GM19025 (cell line): ENCODE data around the gene TIMM44.
"Not testable (repeated sequence)": the region's sequence is repeated elsewhere in the genome, so short reads cannot be mapped to it uniquely, and the experiment has no call there.

Experiments
- ATAC-seq: cut with Tn5 transposase; IDR thresholded peaks from one replicate; pipeline ENCODE4 v1.9.1; 2021; ENCODE audit warnings: mild to moderate bottlenecking, low read depth, moderate library complexity; ENCODE audit not compliant: unreplicated experiment

TIMM44 gene

DNA sequence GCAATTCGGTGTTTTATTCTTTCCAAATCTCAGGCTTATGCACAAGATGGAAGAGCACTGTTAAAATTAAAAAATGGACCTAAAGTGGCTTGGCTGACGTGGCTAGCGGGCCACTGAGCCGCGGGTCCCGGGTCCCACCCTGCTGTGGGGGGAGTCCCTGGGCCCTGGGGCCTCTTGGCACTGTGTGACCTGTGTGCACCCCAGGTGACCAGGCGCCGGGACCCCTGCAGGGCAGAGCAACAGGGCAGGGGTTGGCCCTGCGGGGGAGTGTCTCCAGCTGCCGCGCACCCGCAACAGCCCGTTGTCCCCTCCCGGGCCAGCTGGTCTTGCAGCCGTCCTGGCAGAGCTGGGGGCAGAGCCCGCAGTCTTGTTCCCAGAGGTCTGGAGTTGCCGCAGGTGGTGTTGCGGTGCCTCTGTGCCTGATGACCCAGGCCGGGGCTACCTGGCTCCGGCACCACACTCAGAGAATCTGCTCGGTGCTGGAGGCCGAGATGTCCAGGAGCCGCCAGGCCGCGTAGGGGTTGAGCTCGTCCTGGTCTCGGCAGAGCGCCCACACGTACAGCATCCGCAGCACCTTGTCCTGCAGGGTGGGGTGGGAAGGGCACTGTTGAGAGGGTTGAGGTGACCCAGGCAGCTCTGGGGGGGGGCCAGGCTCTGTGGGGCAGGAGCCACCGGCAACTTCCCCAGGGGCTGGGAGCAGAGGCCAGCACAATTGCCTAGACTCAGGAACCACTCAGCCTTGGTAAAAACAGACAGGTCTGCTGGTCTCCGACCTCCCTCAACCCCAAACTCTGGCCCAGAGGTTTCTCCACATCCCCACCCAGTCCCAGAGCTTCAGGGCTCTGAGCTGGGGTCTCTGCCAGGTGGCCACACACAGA, 16.5 kb downstream of the TIMM44 start:
- no peak for ATAC-seq

DNA sequence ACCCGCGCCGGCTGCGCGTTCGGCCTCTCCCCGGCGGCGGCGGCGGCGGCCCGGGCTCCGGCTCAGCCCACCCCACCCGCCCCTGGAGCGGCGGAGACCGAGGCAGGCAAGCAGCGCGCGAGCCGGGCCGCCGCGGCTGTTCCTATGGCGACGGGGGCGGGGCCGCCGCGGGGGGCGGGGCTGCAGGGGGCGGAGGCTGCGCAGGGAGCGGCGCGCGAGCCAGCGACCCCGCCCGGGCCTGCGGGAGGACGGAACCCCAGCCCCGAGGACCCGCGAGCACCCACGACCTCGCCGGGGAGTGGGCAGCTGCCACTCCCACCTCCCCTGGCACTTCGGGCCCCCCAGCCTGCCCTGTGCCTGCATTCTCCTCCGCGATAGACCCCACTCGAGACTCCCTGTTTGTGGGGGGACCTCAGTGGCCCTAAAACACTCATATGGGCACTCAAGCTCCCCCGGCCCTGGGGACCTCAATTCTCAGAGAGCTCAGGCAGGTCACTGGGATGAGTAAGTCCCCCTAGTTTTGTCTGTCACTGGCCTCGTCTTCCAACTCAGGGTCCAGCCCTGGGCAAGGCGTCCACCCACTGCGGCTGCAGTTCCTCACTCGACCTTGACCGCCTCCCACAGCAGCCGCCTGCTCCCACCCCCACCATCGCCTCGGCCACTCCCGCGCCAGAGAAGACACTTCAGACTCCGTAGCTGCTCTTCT, 17.3 kb downstream of the TIMM44 start, which contains the start of gene CTXN1:
Gene CTXN1 (minus strand): TSS at position 115 of the 706 bp plus-strand sequence. CDS start 597 bp downstream, outside the sequence.
- no peak for ATAC-seq

DNA sequence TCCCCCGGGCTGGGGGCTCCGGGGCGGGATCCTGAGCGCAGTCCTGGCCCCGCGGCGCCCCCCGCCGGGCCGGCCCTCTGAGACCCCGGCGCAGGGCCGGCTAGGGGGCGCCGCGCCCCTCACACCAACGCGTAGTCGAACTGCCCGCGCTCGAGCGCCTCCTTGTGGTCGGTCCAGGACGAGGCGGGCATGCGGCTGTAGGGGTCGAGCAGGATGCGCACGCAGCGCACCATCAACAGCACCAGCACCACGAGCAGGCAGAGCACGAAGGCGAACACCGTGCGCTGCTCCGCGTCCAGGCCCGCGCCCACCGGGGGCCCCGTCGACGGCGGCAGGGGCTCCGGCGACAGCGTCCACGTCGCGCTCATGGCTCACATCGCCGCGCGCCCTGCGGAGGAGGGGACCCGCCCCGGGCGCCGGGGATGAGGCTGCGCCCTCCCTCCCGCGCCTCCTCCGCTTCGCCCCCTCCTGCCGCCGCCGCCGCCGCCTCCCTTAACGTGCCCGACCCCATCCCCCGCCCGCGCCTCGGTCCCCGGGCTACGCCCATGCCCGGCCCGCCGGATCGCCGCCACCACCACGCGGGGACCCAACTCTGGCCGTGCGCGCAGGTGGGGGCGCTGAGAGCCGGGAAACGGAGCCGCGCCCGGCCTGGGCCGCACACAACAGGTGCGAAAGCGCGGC, 18.2 kb downstream of the TIMM44 start:
- no peak for ATAC-seq

DNA sequence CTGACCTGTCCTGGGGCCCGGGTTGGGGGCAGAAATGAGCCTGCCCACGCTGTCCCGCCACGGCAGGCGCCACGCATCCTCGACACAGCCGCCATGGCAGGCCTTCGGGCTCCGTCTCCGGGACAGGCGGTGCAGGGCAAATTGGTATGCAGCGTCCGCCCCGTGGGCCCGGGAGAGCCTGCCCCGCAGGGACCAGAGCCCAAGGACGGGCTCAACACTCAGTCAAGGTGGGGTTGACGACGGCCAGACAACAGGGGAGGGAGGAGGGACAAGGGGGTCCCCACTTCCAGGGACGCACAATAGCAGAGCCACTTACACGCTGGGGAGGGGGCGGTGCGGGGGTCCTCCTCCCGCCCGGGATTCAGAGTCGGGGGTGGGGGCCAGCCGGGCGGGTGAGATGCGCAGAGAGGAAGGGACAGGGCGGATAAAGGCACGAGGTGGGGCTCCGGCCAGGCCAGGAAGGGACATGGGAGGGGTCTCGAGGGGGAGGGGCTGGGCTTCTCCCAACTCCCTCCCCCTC, 18.8 kb downstream of the TIMM44 start:
- ATAC-seq: no peak

DNA sequence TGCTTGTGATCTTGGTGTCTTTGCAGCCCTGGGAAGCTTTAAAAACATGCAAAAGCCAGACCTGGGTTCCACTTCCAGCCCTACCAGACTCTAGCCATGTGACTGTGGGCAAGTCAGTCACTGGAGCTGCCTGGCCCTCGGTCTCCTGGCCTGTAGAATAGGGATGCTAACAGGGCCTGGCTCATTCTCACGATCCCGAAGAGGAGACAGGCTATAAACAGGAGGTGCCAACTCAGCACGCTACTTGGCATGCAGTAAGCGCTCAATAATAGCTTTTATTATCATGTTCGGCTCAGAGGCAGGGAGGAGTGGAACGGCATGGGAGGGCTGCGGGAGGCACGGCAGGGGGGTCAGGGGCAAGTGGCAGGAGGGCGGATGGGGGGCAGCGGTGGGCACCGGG, 19.2 kb downstream of the TIMM44 start:
- no peak for ATAC-seq

DNA sequence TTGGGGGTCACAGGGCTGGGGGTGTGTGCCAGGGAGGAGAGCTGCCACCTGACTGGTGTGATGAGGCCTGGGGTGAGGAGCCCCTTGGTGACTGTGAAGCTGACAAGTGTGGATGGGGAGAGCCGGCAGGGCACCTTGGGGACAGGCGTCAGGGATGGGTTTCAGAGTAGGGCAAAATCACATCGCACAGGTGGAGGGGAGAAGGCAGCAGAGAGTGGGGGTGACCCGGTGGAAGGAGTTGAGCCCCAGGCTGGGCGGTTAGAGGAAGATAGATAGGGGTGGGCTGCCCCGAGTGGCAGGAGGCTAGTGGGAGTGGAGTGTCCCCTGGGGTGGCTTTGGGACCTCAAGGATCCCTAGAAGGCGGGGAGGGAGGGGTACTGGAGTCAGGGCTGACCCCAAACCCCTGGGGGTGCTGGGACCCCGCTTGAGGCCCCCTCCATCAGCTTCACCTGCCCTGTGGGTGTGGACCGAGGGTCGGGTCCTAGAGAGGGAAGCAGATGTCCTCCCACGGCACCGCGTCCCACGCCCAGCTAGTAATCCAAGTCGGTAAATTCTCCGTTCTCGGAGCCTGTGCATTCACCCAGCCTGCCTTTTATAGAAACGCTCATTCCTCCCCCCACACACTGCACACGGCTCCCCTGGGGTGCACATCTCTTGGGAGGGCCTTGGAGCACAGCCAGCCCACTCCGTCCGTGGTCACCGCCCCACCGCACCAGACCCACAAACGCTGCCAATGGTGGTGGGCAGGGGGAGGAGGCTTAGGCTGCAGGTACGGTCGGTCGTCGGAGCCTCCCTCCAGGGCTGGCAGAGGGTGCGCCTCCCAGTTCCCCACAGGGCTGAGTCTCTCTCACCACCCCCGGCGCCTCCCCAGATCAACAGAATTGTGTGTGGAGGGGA, 19.9 kb downstream of the TIMM44 start:
- no peak for ATAC-seq

DNA sequence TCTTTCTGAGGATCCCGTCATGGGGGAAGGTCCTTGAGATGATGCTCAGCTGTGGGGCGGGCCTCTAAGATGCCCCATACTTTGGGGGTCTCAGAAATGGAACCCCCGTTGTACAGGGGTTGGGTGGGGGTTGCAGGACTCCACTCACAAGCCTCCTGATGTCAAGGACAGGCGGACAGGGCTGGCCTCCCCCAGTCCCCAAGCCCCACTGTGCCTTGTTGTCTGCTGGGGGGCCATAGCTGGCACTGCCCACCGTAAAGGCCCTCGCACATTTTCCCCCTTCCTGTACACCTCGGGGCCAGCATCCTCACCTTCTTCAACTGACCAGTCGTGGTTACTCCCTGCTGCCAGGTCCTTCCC, 20.6 kb downstream of the TIMM44 start:
- no peak for ATAC-seq

DNA sequence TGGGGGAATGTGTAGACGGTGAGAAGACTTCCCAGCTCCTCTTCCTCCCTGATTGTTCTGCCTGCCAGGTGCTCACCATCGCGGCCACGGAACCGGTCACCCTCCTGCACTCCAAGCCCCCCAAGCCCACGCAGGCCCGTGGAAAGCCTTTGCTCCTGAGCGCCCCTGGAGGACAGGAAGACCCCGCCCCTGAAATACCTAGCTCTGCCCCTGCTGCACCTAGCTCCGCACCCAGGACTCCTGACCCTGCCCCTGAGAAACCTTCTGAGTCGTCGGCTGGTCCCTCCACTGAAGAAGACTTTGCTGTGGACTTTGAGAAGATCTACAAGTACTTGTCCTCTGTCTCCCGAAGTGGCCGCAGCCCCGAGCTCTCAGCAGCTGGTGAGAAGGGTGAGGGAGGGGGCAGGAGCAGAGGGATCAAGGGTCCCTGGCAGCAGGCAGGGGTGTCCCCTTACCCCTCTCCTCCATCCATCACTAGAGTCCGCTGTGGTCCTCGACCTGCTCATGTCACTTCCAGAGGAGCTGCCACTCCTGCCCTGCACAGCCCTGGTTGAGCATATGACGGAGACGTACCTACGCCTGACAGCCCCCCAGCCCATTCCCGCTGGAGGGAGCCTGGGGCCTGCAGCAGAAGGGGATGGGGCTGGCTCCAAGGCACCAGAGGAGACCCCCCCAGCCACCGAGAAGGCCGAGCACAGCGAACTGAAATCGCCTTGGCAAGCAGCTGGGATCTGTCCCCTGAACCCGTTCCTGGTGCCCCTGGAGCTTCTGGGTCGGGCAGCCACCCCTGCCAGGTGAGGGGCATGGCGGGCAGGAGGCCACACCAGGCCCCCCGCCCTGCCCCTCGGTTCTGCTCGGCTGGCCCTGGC, 21.3 kb downstream of the TIMM44 start:
- no peak for ATAC-seq

DNA sequence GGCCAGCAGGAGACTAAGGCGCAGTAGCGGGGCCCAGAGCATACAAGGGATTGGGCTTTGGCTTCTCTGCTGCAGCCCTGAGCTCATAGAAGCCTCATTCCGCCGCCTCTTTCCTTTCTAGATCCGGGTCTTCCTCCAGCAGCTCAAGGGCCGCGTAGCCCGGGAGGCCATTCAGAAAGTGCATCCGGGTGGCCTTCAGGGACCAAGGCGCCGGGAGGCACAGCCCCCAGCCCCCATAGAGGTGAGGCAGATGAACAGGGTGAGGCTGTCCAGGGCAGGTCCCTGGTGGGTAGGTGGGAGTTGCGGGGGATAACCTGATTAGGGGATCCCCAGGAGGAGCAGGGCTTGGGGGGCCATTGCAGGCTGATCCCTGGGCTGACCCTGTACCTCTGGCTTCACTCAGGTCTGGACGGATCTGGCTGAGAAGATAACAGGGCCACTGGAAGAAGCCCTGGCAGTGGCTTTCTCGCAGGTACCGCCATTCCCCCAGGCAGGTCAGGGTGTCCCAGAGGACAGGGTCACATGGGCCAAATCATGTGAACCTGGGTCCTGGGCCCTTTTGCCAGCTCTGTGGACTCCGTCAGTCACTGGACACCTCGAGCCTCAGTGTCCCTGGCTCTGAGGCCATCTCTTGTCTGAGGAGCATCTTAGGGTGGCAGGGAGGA, 22.0 kb downstream of the TIMM44 start:
- ATAC-seq: no peak

DNA sequence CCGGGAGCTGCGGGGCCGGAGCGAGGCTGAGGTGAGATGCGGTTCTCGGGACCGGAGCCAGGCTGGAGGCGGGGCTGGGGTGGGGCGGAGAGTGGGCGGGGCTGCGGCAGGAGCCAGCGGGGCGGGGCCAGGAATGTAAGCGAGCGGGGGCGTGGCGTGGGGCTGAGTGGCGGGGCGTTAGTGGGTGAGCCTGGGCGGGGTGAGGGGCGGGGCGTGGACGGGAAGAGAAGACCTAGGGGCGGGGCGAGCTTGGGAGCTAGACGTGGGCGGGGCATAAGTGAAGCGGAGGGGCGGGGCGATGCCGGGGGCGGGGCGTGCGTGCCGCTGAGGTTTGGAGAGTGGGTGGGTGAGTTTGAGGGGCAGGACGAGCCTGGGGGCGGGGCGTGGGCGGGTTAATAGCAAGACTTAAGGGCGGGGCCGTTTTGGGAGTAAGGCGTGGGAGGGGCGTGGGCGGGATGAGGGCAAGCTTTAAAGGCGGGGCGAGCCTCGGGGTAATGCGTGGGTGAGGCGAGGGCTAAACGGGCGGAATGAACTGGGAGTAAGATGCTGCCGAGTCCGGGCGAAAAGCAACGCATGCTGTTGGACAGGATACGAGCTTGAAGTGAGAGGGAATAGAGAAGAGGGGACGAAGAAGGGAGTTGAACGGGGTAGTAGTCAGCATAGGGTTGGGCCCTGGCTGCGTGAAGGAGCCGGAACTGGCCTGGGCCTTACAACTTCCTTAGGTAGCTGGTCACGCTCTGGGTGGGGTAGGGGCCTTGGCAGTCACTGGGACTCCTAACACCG, 22.8 kb downstream of the TIMM44 start:
- ATAC-seq: peak; percentile 40

DNA sequence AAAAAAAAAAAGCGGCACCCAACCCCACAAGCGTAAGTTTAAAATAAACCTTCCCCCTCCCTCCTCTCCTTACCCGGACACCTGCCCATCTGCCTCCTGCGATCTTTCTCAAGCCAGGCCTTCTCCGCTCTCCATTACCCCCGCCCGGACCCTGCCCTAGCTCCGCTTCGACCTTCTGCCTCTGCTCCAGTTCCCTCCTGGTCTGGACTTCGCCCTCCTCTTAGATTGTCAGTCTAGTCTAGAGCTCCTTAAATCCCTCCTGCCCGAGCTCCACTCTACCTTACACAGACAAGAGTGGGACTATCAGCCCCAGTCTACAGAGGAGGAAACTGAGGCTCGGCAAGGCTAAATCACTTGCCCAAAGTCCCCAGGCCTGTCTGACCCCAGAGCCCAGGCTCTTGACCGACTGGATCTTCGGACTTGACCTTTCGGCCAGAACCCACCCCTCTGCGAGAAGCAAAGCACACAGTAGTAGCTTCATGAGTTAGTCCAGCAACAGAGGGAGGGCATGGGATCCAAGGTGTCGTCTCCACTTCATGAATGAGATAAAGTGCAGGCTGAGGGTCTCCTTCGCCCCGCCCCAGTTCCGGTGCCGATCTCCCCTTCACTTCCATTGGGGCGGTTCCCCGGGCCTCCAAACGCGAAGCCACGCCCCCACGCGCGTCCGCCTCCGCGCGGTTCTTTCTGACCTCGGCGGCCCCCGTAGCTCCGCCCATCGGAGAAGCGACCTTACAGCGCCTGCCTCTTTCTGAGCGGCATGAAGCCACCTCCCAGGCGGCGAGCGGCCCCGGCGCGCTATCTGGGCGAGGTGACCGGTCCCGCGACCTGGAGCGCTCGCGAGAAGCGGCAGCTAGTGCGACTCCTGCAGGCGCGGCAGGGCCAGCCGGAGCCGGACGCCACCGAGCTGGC, 23.6 kb downstream of the TIMM44 start, which contains the start of gene SNAPC2:
Gene SNAPC2 (plus strand): TSS at position 729 of the 909 bp plus-strand sequence. CDS start 29 bp downstream, at position 758.
- peak; percentile 55 for ATAC-seq

DNA sequence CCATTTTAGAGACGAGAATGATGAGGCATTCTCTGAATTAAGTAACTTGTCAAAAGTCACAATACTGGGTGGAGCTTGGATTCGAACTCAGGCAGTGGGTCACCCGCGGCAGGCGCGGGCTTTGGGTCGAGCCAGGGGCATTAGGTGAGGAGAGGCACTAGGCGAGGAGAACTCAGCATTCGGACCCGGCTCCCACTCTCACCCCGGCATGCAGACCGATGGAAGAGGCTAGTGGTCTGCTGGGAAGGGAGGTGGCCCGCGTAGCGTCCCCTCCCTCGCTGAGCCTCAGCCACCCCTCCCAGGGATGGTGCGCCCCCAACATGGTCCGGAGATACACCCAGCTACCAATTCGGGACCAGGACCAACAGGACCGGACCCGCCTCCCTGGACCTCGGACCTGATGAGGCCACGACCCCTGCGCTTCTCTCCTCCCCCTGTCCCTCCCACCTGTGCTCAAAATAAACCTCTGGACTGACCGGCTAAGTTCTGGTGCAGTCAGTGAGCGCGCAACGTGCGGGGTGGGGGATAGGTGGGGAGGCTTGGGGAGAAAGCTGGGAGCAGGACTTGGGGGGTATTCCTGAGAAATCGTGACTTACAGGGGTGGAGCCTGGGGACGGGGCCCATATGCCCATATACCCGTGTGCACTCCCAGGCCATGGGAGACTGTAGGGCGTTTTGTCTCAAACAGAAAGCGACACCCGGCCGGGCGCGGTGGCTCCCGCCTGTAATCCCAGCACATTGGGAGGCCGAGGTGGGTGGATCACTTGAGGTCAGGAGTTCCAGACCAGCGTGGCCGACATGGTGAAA, 24.6 kb downstream of the TIMM44 start:
- ATAC-seq: no peak

DNA sequence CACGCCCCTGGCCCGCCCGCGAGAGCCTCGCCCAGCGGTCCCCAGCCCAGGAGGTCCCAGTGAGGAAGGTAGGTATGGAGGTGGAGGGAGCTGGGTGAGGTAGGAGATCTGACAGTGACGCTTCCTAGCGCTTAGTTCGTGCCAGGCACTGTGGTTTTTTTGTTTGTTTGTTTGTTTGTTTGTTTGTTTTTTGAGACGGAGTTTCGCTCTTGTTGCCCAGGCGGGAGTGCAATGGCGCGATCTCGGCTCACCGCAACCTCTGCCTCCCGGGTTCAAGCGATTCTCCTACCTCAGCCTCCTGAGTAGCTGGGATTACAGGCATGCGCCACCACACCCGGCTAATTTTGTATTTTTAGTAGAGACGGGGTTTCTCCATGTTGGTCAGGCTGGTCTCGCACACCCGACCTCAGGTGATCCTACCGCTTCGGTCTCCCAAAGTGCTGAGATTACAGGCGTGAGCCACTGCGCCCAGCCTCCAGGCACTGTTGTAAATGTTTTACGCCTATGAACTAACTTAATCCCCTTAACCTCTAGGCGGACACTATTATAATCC, 25.3 kb downstream of the TIMM44 start:
- ATAC-seq: not testable (repeated sequence)

DNA sequence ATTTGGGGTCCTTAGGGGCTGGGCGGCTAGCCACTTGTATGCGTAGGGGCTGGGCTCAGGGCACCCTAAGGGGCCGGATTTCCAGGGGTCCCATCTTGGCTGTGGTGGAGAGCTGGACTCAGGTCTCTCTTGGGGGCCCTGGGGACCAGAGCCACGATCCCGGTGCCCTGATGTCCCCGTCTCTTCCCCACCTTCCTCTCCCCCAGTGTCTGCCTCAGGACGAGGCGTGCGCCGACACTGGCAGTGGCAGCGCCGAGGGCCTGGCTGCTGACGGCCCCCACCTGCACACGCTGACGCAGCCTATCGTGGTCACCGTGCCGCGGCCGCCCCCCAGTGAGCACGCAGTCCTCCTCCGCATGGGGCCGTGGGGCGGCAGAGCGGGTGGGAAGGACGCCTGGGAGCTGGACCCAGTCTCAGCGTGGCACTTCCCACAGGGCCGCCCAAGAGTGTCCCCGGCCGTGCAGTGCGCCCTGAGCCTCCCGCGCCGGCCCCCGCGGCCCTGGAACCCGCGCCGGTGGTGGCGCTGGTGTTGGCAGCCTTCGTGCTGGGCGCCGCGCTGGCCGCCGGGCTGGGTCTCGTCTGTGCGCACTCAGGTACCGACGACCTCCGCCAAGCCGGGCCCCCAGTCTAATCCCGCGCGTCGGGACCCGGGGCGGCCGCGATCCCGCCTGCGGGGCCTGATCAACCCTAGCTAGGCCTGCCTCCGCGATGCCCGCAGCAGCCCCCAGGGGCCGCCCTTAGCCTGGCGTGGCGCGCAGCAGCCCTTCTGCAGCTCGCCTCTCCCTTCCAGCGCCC, 26.0 kb downstream of the TIMM44 start:
- no peak for ATAC-seq

DNA sequence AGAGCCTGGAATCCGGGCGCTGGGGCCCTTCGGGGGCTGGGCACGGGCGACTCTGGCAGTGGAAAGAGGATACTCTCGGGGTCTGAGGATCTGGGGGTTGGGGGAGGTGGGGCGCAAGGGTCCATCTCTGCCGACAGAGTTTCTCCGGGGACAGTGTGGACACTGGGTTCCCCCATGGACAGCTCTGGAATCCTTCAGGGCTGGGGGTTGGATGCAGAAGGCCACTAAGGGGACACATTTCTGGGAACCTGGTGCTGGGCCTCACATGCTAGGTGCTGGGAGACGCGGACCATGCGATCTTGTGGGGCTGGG, 26.6 kb downstream of the TIMM44 start:
- no peak for ATAC-seq
